Measurements from ENCODE around the gene EXOC4.

The EXOC4 gene

DNA sequence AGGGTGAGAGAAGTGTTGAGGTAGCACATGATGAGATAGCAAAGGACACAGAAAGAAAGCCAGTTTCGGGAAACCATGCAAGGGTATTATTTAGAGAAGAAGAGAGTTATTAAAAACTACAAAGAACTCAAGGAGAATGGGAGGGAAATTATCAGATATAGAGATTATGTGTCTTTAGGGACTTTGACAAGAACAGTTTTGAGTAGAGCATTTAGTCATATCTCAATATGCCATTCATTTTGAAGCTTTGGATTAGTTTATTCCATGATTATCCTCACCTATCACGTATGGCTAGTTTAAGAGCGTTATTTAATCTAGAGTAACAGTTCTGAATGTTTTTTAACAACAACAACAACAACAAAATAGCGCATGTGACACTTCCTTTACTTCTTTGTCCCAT, 409.4 kb downstream of the EXOC4 start:
- no peak for DNase-seq (ENCODE audit: low read depth in 2 of 3, low spot score in 1 of 3)

DNA sequence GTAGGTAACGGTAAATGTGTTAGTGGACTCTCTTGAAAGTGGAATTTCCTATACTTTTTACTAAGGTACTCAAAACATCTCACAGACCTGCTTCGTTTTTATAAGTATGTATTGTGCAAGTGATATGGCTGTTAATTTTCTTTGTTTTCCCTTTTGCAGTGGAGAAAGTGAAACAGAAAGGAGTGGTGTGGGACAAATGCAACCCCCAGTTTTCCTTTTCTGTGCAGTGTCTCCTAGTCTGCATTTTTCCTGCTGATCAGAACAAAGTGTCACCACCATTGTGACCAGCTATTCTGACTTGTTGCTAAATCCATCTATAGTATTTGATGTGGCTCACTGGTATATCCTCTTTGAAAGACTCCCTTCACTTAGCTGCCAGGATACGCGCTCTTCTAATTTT, 410.0 kb downstream of the EXOC4 start:
- DNase-seq (ENCODE audit: low read depth in 2 of 3, low spot score in 1 of 3): no peak

DNA sequence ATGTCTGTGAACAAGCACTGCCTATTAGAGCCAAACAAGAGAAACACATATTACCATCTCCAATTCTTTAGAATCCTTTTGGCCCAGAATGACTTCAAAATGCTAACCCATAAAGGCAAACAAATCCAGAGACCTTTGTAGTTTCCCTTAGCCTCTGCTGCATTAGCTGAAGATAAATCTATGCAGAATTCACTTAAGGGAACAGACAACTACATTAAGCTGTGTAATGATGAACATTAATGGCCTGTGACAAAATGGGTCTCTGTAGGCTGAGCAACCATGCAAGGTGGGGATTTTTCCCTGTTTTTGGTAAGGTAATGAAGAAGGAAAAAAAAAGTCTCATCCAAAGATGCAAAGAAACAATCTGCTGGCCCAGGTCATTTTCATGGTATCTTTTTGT, 411.6 kb downstream of the EXOC4 start:
- no peak for DNase-seq (ENCODE audit: low read depth in 2 of 3, low spot score in 1 of 3)

DNA sequence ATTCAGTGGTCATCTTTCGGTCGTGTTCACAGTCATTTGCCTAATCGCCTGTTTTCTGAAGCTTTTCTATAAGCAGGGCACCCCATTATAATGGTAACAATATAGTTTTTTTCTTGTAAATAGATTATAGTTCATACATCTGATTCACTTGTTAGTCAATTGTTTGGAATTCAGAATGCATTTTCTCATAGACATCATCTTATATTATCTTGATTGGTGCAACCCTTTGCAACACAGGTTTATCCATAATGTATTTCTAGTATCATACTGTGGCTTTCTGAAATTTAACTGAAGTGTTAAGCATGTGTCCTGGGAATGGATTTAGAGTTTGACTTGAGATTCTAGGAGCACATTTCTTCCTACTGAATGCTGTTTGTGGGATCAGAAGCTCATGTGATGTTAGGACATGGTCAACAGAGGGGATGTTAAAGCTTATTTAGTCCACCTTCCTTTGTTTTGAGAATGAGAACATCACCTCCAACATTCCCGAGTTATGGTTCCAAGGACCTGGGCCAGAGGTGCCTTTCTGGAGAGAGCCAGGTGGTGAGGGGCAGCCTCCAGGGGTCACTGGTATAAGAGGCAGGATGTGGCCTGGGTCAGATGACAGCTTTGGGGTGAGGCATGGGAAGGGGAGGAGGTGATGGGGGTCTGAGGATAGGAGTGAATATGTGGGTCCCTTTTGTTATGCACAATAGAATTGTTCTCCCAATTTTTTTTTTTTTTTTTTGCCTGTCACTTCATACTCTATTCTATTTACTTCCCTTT, 415.6 kb downstream of the EXOC4 start:
- DNase-seq (ENCODE audit: low read depth in 2 of 3, low spot score in 1 of 3): no peak

DNA sequence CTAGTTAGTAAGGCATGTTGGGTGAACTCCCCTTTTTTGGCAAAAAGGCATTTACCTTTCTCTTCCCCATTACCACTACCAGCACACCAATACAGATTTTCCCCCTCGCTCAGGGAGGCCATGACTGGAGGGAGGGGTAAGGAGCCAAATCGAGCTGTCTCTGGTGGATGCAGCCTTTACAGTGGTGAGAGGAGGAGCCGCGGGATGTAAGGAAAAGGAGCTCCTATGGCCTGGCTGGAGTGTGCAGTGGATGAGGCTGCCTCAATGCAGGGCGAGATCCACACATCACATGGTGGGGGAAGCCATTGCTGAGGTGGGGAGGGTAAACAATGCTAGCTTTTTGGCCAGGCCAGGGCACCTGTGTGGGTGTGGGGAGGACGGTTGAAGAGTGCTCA, 416.2 kb downstream of the EXOC4 start:
- no peak for DNase-seq (ENCODE audit: low read depth in 2 of 3, low spot score in 1 of 3)

DNA sequence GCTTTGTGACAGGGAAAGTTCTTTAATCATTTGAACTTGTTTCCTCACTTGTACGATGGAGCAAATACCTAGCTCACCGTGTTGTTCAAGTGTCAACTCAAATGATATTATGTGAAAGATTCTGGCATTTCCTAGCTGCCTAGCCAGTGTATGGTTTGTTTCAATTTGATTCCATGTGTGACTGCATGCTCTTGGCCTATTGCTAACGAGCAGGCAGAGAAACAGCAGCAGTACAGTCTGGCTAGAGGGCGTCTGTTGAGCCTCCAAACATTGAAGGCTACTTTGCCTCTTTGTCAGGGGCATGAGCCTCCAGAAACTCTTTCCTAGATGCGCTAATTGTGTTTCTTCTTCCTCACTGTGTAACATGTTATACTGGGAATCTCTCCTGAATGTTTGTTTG, 417.4 kb downstream of the EXOC4 start:
- no peak for DNase-seq (ENCODE audit: low read depth in 2 of 3, low spot score in 1 of 3)

DNA sequence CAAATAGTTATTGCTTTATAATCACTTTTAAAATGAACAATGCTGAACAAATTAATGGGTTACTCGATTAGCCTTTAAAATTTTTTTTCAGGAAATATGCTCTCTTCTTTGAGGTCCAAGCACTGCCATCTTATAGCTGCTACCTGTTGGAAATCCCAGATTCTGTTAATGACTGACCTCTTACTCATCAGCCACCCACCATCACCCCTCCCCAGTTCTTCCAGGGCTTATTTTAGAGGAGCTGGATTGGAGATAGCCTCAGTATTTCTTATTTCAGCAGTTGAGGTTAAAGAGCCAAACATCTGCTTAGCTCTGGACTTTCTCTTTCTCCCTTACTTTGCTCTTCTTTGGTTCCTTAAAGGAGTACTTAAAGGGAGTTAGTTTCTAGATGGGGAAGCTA, 420.0 kb downstream of the EXOC4 start:
- no peak for DNase-seq (ENCODE audit: low read depth in 2 of 3, low spot score in 1 of 3)

DNA sequence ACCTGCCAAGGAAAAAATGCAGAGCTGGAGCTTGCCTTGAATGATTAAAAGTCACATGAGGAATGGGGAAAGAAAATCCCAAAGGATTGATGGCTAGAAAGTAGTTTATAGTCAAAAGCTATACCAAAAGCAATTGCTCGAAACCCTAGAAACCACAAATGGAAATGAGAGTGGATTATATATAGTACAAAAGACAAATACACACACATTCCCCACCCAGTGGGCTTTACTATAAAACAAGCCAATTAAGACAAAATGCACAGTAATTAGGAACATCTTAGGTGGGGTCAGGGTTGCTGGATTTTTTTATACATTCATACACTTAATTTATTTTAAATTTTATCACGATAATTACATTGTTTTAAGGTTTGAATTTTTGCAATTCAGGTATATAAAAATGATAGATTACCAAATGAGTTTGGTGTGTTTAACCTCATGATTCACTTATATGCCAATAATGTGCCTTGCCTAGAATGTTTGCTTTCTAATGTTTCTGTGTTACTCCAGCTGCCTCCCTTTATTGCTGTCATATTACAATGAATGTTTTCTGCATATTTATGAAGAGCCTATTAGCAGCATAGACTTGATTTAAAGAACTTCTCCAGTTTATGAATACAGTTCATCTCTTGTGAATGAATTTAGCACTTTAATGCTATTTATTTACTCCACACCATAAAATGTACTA, 421.3 kb downstream of the EXOC4 start:
- no peak for DNase-seq (ENCODE audit: low read depth in 2 of 3, low spot score in 1 of 3)

DNA sequence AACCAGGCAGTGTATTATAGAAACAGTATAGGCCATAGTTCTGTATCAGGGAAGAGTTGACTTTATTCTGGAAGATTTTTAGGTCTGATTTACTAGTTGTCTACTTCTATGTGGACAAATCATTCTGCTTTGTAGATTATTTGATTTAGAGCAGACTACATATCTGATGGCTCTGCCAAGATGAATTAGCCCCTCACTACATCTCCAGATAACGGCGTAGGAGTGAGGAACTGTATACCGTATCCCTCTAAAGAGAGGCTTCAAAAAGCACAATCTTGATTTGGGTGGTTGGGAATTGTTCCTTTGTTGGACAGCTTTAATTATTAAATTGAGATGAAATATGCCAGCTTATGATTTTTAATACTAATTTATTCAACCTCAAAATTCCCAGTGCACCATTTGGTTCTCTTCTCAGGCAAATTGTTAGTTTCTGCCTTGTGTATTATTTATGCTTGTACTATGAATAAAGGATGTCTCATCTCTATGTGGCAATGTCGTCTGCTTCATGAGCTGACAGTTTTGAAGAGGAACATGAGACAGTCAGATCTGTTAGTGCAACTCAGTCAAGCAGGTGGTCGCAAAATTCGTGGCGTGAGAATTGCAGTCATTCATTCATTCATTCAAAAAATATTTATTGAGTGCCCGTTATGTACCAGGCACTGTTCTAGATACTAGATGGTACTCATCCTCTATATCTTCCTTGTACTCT, 422.8 kb downstream of the EXOC4 start:
- DNase-seq (ENCODE audit: low read depth in 2 of 3, low spot score in 1 of 3): no peak

DNA sequence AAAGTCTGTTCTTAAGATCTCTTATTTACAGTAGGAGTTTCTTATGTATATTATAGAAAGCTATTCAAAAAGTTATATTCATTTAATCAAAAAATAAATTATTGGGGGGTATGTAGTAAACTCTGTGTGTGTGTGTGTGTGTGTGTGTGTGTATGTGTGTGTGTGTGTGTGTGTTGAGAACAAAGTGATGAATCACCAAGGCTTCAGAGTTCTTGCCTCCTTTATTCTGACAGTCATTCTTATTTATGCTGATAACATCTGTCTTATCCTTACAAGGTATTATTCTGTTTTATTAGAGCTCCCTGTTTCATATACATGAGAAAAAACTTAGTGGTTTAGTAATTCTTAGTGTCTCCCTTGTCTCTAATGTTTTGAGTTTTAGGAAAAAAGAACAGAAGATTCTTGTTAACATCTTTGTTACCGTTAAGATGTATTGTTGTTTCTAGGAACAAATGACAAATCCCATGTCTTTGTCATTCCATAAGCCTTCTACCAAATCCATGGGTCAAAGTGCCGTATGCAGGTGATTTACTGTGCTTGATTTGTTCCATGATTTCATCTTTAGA, 424.0 kb downstream of the EXOC4 start:
- no peak for DNase-seq (ENCODE audit: low read depth in 2 of 3, low spot score in 1 of 3)

DNA sequence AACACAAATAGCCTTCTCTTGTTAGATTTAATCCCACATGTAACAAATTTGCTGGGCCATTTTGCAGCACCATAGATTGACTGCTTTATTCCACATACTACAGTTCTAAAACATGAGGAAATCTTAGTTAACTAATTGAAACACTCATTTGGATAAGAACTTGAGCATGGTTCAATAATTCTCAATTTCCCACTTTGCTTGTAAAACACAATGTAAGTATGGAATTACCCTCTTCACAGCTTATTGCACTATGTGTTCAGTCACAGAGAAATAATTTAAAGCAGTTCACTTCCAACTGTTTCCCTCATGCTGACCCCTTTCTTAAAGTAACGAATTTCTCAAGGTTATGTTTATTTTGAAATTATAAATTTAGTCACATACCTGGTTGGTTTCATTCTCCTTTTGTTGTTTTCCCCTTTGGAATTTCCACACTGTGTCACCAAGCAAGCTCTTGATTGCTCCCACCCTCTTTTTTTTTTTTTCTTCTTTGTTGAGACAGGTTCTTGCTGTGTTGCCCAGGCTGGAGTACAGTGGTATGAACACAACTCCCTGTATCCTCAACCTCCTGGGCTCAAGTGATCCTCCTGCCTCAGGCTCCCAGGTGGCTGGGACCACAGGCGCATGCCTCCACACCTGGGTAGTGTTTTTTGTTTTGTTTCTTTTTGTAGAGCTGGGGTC, 425.4 kb downstream of the EXOC4 start:
- no peak for DNase-seq (ENCODE audit: low read depth in 2 of 3, low spot score in 1 of 3)

DNA sequence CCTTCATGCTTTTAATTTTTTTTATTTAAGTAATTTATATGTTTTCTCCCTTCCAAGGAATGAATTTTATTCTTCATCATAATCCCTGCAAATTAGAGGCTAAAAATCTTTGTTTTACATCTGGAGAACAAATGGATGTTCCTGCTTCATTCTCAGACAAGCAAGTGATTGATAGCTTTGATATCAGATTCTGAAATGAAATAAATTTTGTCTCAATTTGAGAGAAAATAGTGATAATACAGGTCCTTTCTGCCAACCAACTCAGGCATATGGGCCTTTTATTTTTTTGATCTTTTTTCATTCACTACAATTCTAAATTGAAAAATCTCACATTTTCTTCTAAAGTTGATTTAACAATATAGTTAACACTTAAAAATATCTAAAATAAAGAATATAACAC, 427.1 kb downstream of the EXOC4 start:
- no peak for DNase-seq (ENCODE audit: low read depth in 2 of 3, low spot score in 1 of 3)

DNA sequence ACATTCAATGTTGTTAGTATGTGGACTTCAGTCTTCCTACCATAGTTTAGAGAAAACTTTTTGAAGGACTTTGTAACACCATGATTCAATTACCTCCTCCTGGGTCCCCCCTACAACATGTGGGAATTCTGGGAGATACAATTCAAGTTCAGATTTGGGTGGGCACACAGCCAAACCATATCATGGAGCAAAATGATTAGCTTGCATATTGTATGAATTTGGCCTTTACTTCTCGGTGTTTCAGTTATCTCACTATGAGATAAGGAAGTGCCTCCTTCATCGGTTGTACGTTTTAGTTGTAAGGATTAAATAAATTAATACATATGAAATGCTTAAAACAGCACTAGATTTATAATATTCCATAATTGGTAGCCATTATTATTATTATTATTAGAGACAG, 428.7 kb downstream of the EXOC4 start:
- no peak for DNase-seq (ENCODE audit: low read depth in 2 of 3, low spot score in 1 of 3)

DNA sequence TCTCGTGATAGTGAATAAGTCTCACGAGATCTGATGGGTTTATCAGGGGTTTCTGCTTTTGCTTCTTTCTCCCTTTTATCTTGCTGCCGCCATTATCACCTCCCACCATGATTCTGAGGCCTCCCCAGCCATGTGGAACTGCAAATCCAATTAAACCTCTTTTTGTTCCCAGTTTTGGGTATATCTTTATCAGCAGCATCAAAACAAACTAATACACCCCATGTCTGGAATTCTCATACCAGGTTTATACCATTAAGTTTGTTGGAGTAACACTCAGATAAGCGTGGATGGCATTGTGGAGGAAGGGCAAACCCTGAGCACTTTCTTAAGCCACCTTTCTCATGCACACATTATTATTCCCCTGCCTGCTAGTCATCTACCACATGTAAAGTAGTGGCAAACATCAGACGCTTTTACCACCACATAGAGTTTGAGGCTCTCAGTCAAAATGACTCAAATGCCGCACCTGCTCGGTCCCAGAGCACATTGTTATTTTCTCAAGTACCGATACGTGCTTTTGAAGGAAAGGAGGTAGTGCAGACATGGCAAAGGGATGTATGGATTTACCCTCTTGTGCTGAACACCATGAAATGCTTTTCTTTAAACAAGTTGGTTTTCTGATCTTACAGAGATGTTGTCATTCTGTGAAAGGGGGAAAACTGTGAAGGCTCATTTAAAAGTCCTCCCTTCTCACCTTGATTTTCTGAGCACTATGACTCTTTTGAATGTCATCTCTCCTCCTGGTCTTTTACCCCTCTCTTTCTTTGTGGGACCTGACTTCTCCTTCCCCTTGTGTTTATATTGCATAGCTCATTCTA, 429.7 kb downstream of the EXOC4 start:
- DNase-seq (ENCODE audit: low read depth in 2 of 3, low spot score in 1 of 3): no peak

DNA sequence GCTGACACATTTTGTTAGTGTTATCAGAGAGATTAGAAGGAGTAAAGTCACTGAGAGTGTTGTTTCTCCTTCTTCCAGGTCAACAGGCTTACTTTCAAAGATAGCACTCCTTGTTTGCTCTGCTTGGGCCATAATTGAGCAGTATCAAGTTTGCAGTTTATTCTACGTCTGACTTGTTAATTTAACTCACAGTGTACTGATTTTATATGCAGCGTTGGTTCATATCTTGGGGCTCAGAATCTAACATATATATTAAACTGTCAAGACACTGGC, 430.2 kb downstream of the EXOC4 start:
- DNase-seq (ENCODE audit: low read depth in 2 of 3, low spot score in 1 of 3): no peak

DNA sequence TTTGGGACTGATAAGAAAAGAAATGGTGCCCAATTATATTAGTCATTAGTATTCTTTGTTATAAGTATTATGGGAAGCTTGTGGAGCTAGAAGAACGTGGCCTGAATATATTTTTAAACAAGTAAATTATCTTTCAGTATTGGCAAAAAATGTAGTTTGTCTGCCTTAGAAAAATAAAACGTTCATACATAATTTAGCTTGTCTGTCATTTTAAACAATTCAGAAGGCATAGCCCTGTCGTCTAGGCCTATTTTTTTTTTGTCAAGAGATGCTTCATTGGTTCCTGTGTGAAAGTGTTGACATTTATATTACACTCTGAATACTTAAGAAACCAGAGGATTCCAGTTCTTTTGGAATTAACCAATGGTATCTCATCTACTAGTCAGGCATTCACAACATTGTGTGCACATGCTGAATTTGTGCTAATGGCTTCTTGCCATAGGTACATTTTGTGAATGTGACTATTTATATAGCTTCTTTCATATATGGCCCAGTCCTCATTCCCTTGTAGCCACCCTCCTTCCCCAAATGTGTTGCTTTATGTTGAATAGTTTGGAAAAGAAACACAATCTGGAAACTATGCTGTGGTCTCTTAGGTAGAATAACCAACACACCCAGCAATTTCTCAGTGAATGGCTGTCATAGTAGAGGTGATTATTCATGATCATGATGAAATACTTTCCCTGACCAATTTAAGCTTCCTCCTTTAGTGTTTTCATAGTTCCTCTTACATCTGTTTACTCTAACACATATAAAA, 435.8 kb downstream of the EXOC4 start:
- DNase-seq (ENCODE audit: low read depth in 2 of 3, low spot score in 1 of 3): no peak

DNA sequence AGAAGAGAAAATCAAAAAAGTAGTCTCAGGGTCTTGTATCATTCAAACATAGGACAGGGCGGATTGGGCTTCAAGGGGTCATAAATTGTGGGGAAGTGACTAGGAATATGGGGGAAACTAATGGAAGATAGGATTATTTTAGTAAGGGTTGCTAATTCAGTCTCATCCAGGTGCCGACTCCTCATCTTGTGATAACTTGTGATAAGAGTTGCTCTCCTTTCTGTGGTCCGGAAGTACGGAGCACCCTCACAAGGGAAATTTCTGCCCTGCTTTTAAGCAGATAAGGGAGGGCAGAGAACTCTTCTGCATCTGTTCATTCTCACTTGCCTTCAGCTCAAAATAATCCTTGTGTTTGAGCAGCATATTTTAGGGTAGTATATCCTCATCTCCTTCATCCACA, 437.9 kb downstream of the EXOC4 start:
- DNase-seq (ENCODE audit: low read depth in 2 of 3, low spot score in 1 of 3): no peak

DNA sequence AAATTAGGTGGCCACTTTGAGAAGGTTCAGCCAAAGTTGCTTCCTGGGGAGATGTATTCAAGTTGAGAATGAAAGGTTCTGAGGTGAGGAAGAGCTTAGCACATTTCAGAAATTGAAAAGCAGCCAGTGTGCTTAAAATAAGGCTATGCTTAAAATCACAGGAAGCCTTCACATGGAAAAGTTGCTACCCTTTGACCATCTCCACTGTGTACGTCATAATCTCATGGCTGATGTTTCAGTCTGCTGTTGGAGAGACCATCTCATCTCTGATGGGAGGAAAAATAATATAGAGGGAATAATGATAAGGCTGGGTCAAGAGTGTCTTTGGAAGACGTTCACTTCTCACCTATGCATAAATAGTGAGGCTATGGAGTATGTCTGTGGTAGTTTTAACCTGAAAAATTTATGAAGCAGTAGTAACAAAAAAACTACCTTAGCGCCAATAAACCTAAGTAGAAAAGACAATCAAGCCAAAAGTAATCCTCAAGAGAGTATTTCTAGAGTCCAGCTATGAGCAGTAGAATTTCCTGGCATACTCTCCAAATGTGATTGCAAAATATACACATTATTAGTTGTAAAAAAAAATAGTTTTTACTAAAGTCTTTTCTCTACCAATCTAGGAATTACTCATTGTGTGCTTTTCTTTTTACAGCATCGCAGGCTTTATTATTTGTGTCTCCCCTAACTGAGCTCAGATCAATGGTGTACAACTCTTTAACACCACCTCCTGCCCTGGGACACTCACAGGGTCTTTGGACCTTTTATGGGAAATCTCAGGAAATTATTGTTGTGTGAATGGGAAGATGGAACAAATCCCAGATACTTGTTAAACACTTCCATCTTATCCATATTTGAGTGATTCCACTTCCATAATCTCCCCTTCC, 439.1 kb downstream of the EXOC4 start:
- no peak for DNase-seq (ENCODE audit: low read depth in 2 of 3, low spot score in 1 of 3)

DNA sequence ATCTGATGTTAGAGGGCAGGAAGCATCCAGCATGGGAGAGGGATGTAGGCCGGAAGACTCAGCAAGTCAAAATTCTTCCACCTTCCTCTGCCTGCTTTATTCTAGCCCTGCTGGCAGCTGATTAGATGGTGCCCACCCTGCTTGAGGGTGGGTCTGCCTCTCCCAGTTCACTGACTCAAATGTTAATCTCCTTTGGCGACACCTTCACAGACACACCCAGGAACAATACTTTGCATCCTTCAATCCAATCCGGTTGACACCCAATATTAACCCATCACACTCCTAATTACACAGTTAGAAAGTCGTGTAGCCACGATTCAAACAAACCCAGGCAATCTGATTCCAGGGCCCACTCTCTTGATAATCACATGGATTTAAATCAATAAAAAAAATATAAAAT, 440.4 kb downstream of the EXOC4 start:
- no peak for DNase-seq (ENCODE audit: low read depth in 2 of 3, low spot score in 1 of 3)

Data from stimulated activated CD4-positive, alpha-beta T cell treated with anti-CD3 and anti-CD28 coated beads, Interleukin-12 subunit alpha, Interleukin-12 subunit beta, amount 100 ng/mL, for 48 hours (primary cell).